Smooth muscle cell (in vitro differentiated cells): Measurements from ENCODE around the gene PPP6R3. TPM values are rescaled to one million over a fixed set of nuclear protein-coding genes. Genes with fewer than 3 reads are reported as not detected.
"Not testable (repeated sequence)": the region's sequence is repeated elsewhere in the genome, so short reads cannot be mapped to it uniquely, and the experiment has no call there.

ENCODE experiments used
- DNase-seq: peaks from one replicate; lab custom pipeline; 2025; ENCODE audit not compliant: unreplicated experiment; lab: John Stamatoyannopoulos, UW
- H2AFZ ChIP-seq: fragments of 200-600 bp; sonication (generic); 2 replicates; pipeline ENCODE4 v1.6.0; 2016; ENCODE audit warnings: antibody characterized with exemption, low read depth, mild to moderate bottlenecking
- H3F3A ChIP-seq: fragments of 200-600 bp; sonication (generic); 2 replicates; pipeline ENCODE4 v1.6.0; 2017; ENCODE audit warnings: antibody characterized with exemption, low read depth
- H3K27ac ChIP-seq: fragments of 200-600 bp; sonication (generic); 2 replicates; pipeline ENCODE4 v1.5.1; 2016; ENCODE audit warnings: low read depth, mild to moderate bottlenecking
- H3K27me3 ChIP-seq: fragments of 200-600 bp; sonication (generic); 2 replicates; pipeline ENCODE4 v1.6.1; 2016; ENCODE audit warnings: low read depth, mild to moderate bottlenecking
- H3K36me3 ChIP-seq: fragments of 200-600 bp; sonication (generic); 2 replicates; pipeline ENCODE4 v1.5.1; 2016; ENCODE audit warnings: low read depth
- H3K4me1 ChIP-seq: fragments of 200-600 bp; sonication (generic); 2 replicates; pipeline ENCODE4 v1.5.1; 2016; ENCODE audit warnings: low read depth
- H3K4me2 ChIP-seq: fragments of 200-600 bp; sonication (generic); 2 replicates; pipeline ENCODE4 v1.6.0; 2016; ENCODE audit warnings: mild to moderate bottlenecking
- H3K4me3 ChIP-seq: fragments of 200-600 bp; sonication (generic); 2 replicates; pipeline ENCODE4 v1.5.1; 2016; ENCODE audit warnings: mild to moderate bottlenecking
- H3K79me2 ChIP-seq: fragments of 200-600 bp; sonication (generic); 2 replicates; pipeline ENCODE4 v1.6.0; 2016; ENCODE audit warnings: low read depth, mild to moderate bottlenecking
- H3K9ac ChIP-seq: fragments of 200-600 bp; sonication (generic); 2 replicates; pipeline ENCODE4 v1.6.0; 2016; ENCODE audit warnings: low read depth
- H3K9me3 ChIP-seq: fragments of 200-600 bp; sonication (generic); replicated peaks from 2 replicates; pipeline ENCODE4 v1.5.1; 2016; ENCODE audit warnings: low read depth
- H4K20me1 ChIP-seq: fragments of 200-600 bp; sonication (generic); 2 replicates; pipeline ENCODE4 v1.6.0; 2016; ENCODE audit warnings: low read depth
- WGBS: methylation state at CpG from one replicate; pipeline ENCODE4 v1.1.7; 2016; ENCODE audit warnings: low lambda C conversion rate; 5-methylcytosine and 5-hydroxymethylcytosine counted together
- polyA plus RNA-seq: library from polyadenylated mRNA; unstranded; fragments of >200 nt; fragmentation: Nextera tagmentation; extraction: Ambion mirVana; gene quantifications from 2 replicates; pipeline ENCODE4 v1.2.1, GENCODE V29; 2016
- total RNA-seq: library from RNA; depleted of rRNA; stranded (reverse); fragments of >200 nt; gene quantifications from 2 replicates; pipeline ENCODE4 v1.2.3, GENCODE V29; 2014
- TF ChIP-seq, protein P1 (sequence below): fragments of 200-600 bp; sonication (generic); IDR thresholded peaks from 2 replicates; pipeline ENCODE4 v1.5.1; 2017; ENCODE audit warnings: borderline replicate concordance, mild to moderate bottlenecking, antibody characterized with exemption; ENCODE audit not compliant: insufficient read depth, poor library complexity, severe bottlenecking

The PPP6R3 gene
- total and polyA plus RNA-seq, 2 experiments from 2014 or later, result 28.4 to 121 TPM

GRCh38 chr11:68472778-68473177 lies 12.2 kb downstream of the PPP6R3 start:
- no peak overlapping the region for H2AFZ ChIP-seq
- DNase-seq, result no peak
- peak overlapping the region; percentile 57 for H3K9ac ChIP-seq
- TF ChIP-seq, protein P1, sequence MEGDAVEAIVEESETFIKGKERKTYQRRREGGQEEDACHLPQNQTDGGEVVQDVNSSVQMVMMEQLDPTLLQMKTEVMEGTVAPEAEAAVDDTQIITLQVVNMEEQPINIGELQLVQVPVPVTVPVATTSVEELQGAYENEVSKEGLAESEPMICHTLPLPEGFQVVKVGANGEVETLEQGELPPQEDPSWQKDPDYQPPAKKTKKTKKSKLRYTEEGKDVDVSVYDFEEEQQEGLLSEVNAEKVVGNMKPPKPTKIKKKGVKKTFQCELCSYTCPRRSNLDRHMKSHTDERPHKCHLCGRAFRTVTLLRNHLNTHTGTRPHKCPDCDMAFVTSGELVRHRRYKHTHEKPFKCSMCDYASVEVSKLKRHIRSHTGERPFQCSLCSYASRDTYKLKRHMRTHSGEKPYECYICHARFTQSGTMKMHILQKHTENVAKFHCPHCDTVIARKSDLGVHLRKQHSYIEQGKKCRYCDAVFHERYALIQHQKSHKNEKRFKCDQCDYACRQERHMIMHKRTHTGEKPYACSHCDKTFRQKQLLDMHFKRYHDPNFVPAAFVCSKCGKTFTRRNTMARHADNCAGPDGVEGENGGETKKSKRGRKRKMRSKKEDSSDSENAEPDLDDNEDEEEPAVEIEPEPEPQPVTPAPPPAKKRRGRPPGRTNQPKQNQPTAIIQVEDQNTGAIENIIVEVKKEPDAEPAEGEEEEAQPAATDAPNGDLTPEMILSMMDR, result no peak
- 96% methylated on average over 2 of the region's 2 CpGs for WGBS
- peak overlapping the region; percentile 82 for H3K27ac ChIP-seq
- peak overlapping the region; percentile 25 for H3K4me2 ChIP-seq
- H4K20me1 ChIP-seq, result peaks cover 89% of the 10 kb centered on the region
- no peaks in the 10 kb centered on the region for H3K27me3 ChIP-seq
- peaks cover 28% of the 10 kb centered on the region for H3K4me1 ChIP-seq
- peaks cover 26% of the 10 kb centered on the region for H3F3A ChIP-seq
- H3K36me3 ChIP-seq, result no peaks in the 10 kb centered on the region
- H3K9me3 ChIP-seq, result no peaks in the 10 kb centered on the region
- H3K4me3 ChIP-seq, result no peak overlapping the region
- peaks cover 88% of the 10 kb centered on the region for H3K79me2 ChIP-seq

- TF ChIP-seq, protein P1, result no peak
- H3K4me3 ChIP-seq, result no peak overlapping the region
- H4K20me1 ChIP-seq, result peaks cover 89% of the 10 kb centered on the region
- H3K9me3 ChIP-seq, result no peaks in the 10 kb centered on the region
- no peak overlapping the region for H2AFZ ChIP-seq
- peaks cover 19% of the 10 kb centered on the region for H3K4me1 ChIP-seq
- WGBS, result 92% methylated on average over 1 of the region's 1 CpG
- no peak overlapping the region for H3K4me2 ChIP-seq
- no peaks in the 10 kb centered on the region for H3K36me3 ChIP-seq
- DNase-seq, result no peak
- H3F3A ChIP-seq, result peaks cover 26% of the 10 kb centered on the region
- peaks cover 88% of the 10 kb centered on the region for H3K79me2 ChIP-seq
- no peak overlapping the region for H3K9ac ChIP-seq
- H3K27ac ChIP-seq, result peak overlapping the region; percentile 82
- no peaks in the 10 kb centered on the region for H3K27me3 ChIP-seq
Measured at GRCh38 chr11:68473693-68474092, 13.1 kb downstream of the PPP6R3 start.

- Histone ChIP-seq H4K20me1 (peaks cover 89% of the 10 kb centered on the region), H3K79me2 (peaks cover 88% of the 10 kb centered on the region)
- not testable (repeated sequence) for H2AFZ ChIP-seq, H3K4me1 ChIP-seq, H3K4me3 ChIP-seq, DNase-seq, H3F3A ChIP-seq, H3K27ac ChIP-seq, H3K36me3 ChIP-seq, H3K9ac ChIP-seq, H3K9me3 ChIP-seq, H3K27me3 ChIP-seq, H3K4me2 ChIP-seq
- 97% methylated on average over 13 of the region's 34 CpGs for WGBS
Measured at GRCh38 chr11:68475626-68476025, 15.1 kb downstream of the PPP6R3 start.

DNA sequence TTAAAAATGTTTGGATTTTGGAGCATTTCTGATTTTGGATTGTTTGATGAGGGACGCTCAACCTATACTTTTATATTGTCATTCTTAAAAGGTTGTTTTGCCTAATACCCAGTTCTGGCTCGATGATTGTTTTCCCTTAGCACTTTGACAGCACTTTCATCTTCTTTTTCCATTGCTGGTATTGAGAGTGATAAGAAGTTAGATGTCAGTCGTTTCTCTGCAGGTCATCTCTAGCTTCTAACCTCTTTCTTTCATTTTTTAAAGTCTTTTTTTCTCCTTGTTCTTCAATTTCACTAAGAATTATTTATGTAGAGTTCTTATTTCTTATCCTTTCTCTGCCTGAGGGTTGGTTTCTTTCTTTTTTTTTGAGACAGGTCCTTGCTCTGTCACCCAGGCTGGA lies 18.8 kb downstream of the PPP6R3 start:
- no peaks in the 10 kb centered on the region for H3K36me3 ChIP-seq
- H3K4me2 ChIP-seq, result no peak overlapping the region
- H3K4me1 ChIP-seq, result no peaks in the 10 kb centered on the region
- no peaks in the 10 kb centered on the region for H3K9me3 ChIP-seq
- peaks cover 89% of the 10 kb centered on the region for H4K20me1 ChIP-seq
- no peaks in the 10 kb centered on the region for H3K27me3 ChIP-seq
- 97% methylated on average over 3 of the region's 3 CpGs for WGBS
- no peak overlapping the region for H3K9ac ChIP-seq
- H2AFZ ChIP-seq, result no peak overlapping the region
- H3K79me2 ChIP-seq, result peaks cover 90% of the 10 kb centered on the region
- H3F3A ChIP-seq, result no peaks in the 10 kb centered on the region
- H3K27ac ChIP-seq, result no peak overlapping the region
- DNase-seq, result no peak
- H3K4me3 ChIP-seq, result no peak overlapping the region
- TF ChIP-seq, protein P1, result no peak
